ENCODE data around the gene PRDM16. TPM values are rescaled to one million over a fixed set of nuclear protein-coding genes. Genes with fewer than 3 reads are reported as not detected.

Gene PRDM16
- total and polyA plus RNA-seq, 7 donors: 0.04 to 1.2 (median 0.31) TPM

DNA sequence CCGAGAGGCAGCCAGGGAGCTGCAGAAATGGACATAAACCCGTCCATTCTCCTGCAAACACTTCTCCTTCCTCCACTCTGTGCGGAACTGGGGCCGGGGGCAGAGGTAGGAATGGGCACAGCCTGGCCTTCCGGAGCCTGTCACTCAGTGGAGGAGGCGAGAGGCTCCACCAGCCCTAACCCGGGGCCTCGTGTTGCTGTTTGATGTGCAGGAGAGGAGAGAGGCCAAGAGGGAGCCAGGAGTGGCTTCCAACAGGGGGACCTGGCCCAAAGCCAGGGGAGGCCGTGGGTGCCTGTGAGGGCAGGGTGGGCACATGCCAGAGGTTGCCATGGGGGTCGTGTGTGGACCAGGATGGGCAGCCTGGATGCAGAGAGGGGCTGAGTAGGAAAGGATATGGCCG lies 227.3 kb downstream of the PRDM16 start:
- DNase-seq (no peak), ATAC-seq (no peak)
- intact Hi-C loops (cut with DNase I): no loop called here
- Histone ChIP-seq H3K4me1 (no peaks in the 10 kb centered on the region), H3K27me3 (ENCODE audit: insufficient read depth in 3 of 3, low read length in 2 of 3) (peaks cover 0 to 24% (median 6%) of the 10 kb centered on the region in 3 donors), H3K27ac (no peak overlapping the region), H3K36me3 (ENCODE audit: insufficient read depth in 1 of 2, low read depth in 1 of 2) (no peaks in the 10 kb centered on the region), H3K4me3 (no peak overlapping the region), H3K9me3 (no peaks in the 10 kb centered on the region)
- 52 to 57% (median 53%) methylated on average over 10 to 11 of the region's 11 CpGs for WGBS, 3 donors
- TF ChIP-seq, protein P1, sequence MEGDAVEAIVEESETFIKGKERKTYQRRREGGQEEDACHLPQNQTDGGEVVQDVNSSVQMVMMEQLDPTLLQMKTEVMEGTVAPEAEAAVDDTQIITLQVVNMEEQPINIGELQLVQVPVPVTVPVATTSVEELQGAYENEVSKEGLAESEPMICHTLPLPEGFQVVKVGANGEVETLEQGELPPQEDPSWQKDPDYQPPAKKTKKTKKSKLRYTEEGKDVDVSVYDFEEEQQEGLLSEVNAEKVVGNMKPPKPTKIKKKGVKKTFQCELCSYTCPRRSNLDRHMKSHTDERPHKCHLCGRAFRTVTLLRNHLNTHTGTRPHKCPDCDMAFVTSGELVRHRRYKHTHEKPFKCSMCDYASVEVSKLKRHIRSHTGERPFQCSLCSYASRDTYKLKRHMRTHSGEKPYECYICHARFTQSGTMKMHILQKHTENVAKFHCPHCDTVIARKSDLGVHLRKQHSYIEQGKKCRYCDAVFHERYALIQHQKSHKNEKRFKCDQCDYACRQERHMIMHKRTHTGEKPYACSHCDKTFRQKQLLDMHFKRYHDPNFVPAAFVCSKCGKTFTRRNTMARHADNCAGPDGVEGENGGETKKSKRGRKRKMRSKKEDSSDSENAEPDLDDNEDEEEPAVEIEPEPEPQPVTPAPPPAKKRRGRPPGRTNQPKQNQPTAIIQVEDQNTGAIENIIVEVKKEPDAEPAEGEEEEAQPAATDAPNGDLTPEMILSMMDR (IDR thresholded peaks at IDR 0.05): no peak

DNA sequence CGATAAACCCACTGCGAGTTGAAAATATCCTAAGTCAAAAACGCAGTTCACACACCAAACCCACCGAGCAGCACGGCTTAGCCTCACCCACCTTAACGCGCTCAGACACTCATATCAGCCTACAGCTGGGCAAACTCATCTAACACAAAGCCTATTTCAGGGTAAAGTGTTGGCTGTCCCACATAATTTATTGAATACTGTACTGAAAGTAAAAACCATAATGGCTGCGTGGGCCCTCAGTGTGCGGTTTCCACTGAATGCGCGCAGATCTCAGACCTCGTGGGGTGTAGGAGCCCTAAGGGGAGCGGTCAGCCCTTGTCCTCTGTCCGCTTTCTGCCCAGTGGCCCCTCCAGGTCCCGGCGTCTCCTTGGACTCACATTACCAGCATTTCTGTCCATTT lies 227.8 kb downstream of the PRDM16 start:
- Histone ChIP-seq H3K9me3 (no peaks in the 10 kb centered on the region), H3K27ac (no peak overlapping the region), H3K4me3 (no peak overlapping the region), H3K4me1 (no peaks in the 10 kb centered on the region), H3K36me3 (ENCODE audit: insufficient read depth in 1 of 2, low read depth in 1 of 2) (no peaks in the 10 kb centered on the region), H3K27me3 (ENCODE audit: insufficient read depth in 3 of 3, low read length in 2 of 3) (peaks cover 0 to 24% (median 6%) of the 10 kb centered on the region in 3 donors)
- intact Hi-C loops (cut with DNase I): no loop called here
- DNase-seq: no peak
- ATAC-seq: no peak
- TF ChIP-seq, protein P1 (IDR thresholded peaks at IDR 0.05): no peak
- 80 to 84% (median 84%) methylated on average over 16 of the region's 16 CpGs for WGBS, 3 donors

DNA sequence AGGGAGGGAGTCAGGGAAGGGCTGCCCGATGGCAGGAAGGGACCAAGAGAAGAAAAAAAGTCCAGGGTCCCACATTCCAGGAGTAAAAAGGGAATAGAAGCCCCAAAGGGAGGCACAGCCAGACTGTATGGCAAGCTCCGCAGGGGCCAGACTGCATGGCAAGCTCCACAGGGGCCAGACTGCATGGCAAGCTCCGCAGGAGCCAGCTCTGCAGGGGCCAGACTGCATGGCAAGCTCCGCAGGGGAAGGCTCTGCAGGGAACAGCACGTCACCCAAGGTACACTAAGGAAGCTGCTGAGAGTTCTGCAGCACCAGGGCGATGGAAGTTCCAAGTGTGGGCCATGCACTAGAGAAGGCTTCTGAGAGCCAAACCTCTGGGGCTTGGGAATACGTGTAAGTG lies 228.8 kb downstream of the PRDM16 start:
- H3K4me3 ChIP-seq: no peak overlapping the region
- DNase-seq (no peak), ATAC-seq (no peak)
- H3K27ac ChIP-seq: no peak overlapping the region
- WGBS, 3 donors: 77 to 80% (median 77%) methylated on average over 7 of the region's 7 CpGs
- peaks cover 0 to 24% (median 6%) of the 10 kb centered on the region in 3 donors for H3K27me3 ChIP-seq (ENCODE audit: insufficient read depth in 3 of 3, low read length in 2 of 3)
- no peaks in the 10 kb centered on the region for H3K4me1 ChIP-seq
- TF ChIP-seq, protein P1 (IDR thresholded peaks at IDR 0.05): no peak
- no peaks in the 10 kb centered on the region for H3K36me3 ChIP-seq (ENCODE audit: insufficient read depth in 1 of 2, low read depth in 1 of 2)
- intact Hi-C loops (cut with DNase I): no loop called here
- no peaks in the 10 kb centered on the region for H3K9me3 ChIP-seq

DNA sequence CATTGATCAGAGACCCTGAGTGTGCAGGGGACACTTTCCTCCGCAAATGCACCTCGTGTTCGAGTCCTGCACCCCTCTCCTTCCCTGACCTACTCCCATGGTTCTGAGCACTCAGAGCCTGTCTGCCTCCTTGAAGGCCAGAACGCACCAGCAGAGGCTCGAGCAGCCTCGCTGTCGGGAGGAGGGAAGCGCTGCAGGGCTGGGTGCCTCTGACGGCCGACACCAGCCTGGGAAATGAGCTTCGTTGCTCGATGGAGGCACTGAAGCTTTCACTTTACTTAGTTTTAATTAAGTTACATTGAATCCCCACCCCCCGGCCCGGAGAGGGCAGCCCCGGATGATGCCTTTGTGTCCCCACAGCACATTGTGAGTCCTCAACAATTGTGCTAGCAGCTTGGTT lies 229.2 kb downstream of the PRDM16 start:
- no peak overlapping the region for H3K27ac ChIP-seq
- H3K9me3 ChIP-seq: no peaks in the 10 kb centered on the region
- no peak overlapping the region for H3K4me3 ChIP-seq
- intact Hi-C loops (cut with DNase I): no loop called here
- DNase-seq: no peak
- TF ChIP-seq, protein P1 (IDR thresholded peaks at IDR 0.05): no peak
- H3K4me1 ChIP-seq: no peaks in the 10 kb centered on the region
- H3K36me3 ChIP-seq (ENCODE audit: insufficient read depth in 1 of 2, low read depth in 1 of 2): no peaks in the 10 kb centered on the region
- no peak for ATAC-seq
- 86 to 90% (median 88%) methylated on average over 15 of the region's 15 CpGs for WGBS, 3 donors
- H3K27me3 ChIP-seq (ENCODE audit: insufficient read depth in 3 of 3, low read length in 2 of 3): peaks cover 0 to 24% (median 6%) of the 10 kb centered on the region in 3 donors

DNA sequence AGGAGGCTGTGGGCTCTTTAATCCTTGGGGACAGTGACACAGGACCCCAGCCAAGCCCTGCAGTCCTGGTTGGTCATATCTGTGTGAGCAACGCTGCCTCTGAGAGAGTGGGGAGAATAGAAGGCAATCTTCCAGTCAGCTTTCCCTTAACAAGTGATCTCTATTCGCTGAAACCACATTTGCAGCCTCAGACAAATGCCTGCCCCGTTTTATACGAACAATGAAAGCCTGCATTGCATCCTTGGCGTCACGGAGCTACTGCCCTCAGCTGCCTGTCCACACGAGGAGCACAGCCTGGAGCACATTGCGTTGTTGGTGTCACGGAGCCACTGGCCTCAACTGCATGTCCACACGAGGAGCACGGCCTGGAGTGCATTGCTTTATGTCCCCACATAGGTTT lies 235.2 kb downstream of the PRDM16 start:
- Histone ChIP-seq H3K4me3 (no peak overlapping the region), H3K27ac (no peak overlapping the region), H3K4me1 (no peaks in the 10 kb centered on the region), H3K27me3 (ENCODE audit: insufficient read depth in 3 of 3, low read length in 2 of 3) (peaks cover 0 to 12% (median 0%) of the 10 kb centered on the region in 3 donors), H3K36me3 (ENCODE audit: insufficient read depth in 1 of 2, low read depth in 1 of 2) (no peaks in the 10 kb centered on the region), H3K9me3 (no peaks in the 10 kb centered on the region)
- WGBS, 3 donors: 53 to 68% (median 54%) methylated on average over 11 of the region's 11 CpGs
- ATAC-seq (no peak), DNase-seq (no peak)
- TF ChIP-seq, protein P1 (IDR thresholded peaks at IDR 0.05): no peak
- intact Hi-C loops (cut with DNase I): no loop called here
